PFSK-1 (cell line): Measurements from ENCODE around the gene CYP2F1.

Source experiments
- REST ChIP-seq, 2 experiments: IDR thresholded peaks; 2 replicates each; pipeline versions ENCODE4 v1.6.1 to v1.8.0; 2011 to 2012; ENCODE audit warnings: low read depth in 2 of 2, low read length in 2 of 2, control low read depth in 1 of 2, inconsistent platforms in 1 of 2, mild to moderate bottlenecking in 1 of 2, moderate library complexity in 1 of 2; ENCODE audit not compliant: insufficient read depth in 1 of 2
- TAF1 ChIP-seq: IDR thresholded peaks from 2 replicates; pipeline ENCODE4 v1.6.1; 2012; ENCODE audit warnings: low read length, control low read depth, borderline replicate concordance; ENCODE audit not compliant: insufficient read depth

DNA sequence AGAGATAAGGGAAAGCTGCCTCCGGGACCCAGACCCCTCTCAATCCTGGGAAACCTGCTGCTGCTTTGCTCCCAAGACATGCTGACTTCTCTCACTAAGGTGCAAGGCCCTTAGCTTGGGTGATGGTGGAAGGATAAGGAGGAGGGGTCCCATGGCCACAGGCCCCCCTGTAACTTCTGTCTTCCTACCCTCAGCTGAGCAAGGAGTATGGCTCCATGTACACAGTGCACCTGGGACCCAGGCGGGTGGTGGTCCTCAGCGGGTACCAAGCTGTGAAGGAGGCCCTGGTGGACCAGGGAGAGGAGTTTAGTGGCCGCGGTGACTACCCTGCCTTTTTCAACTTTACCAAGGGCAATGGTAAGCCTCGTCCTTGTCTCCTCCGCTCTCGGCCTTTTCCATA, 2.0 kb downstream of the CYP2F1 start:
- no peak for TF ChIP-seq TAF1
- no peak for TF ChIP-seq REST (IDR thresholded peaks at IDR 0.05; ENCODE audit: insufficient read depth in 1 of 2, low read depth in 2 of 2, low read length in 2 of 2)
